ENCODE data around the gene CNTF.

CNTF gene

GRCh38 chr11:58606930-58607714, 15.3 kb upstream of the CNTF start:
- no peak for DNase-seq (ENCODE audit: low spot score)

- DNase-seq (ENCODE audit: low spot score): no peak
Measured at GRCh38 chr11:58608331-58608730, 14.1 kb upstream of the CNTF start.

GRCh38 chr11:58609723-58610122, 12.7 kb upstream of the CNTF start:
- no peak for DNase-seq (ENCODE audit: low spot score)

- no peak for DNase-seq (ENCODE audit: low spot score)
Measured at GRCh38 chr11:58613228-58613627, 9.2 kb upstream of the CNTF start.

- DNase-seq (ENCODE audit: low spot score): no peak
Measured at GRCh38 chr11:58615559-58615958, 6.9 kb upstream of the CNTF start.

- no peak for DNase-seq (ENCODE audit: low spot score)
Measured at GRCh38 chr11:58616594-58616993, 5.9 kb upstream of the CNTF start.

- DNase-seq (ENCODE audit: low spot score): peak; percentile 19
Measured at GRCh38 chr11:58617976-58618557, 4.4 kb upstream of the CNTF start.

- DNase-seq (ENCODE audit: low spot score): no peak
Measured at GRCh38 chr11:58621586-58622262, 741 bp upstream of the CNTF start.

GRCh38 chr11:58625086-58625485, 2.6 kb downstream of the CNTF start:
- DNase-seq (ENCODE audit: low spot score): no peak

GRCh38 chr11:58625826-58626460, 3.5 kb downstream of the CNTF start:
- no peak for DNase-seq (ENCODE audit: low spot score)

GRCh38 chr11:58626934-58627483, 4.5 kb downstream of the CNTF start:
- no peak for DNase-seq (ENCODE audit: low spot score)

- peak; percentile 16 for DNase-seq (ENCODE audit: low spot score)
Measured at GRCh38 chr11:58628446-58628845, 6.0 kb downstream of the CNTF start.

GRCh38 chr11:58629857-58630256, 7.4 kb downstream of the CNTF start:
- peak; percentile 60 for DNase-seq (ENCODE audit: low spot score)

GRCh38 chr11:58631378-58631777, 8.9 kb downstream of the CNTF start:
- no peak for DNase-seq (ENCODE audit: low spot score)

GRCh38 chr11:58632510-58632909, 10.0 kb downstream of the CNTF start:
- no peak for DNase-seq (ENCODE audit: low spot score)

GRCh38 chr11:58636587-58636986, 14.1 kb downstream of the CNTF start:
- DNase-seq (ENCODE audit: low spot score): no peak

- no peak for DNase-seq (ENCODE audit: low spot score)
Measured at GRCh38 chr11:58637371-58637770, 14.9 kb downstream of the CNTF start.

- no peak for DNase-seq (ENCODE audit: low spot score)
Measured at GRCh38 chr11:58639103-58639502, 16.6 kb downstream of the CNTF start.

GRCh38 chr11:58639669-58640068, 17.2 kb downstream of the CNTF start:
- no peak for DNase-seq (ENCODE audit: low spot score)

- no peak for DNase-seq (ENCODE audit: low spot score)
Measured at GRCh38 chr11:58640386-58641023, 18.0 kb downstream of the CNTF start.

GRCh38 chr11:58641341-58641740, 18.9 kb downstream of the CNTF start:
- DNase-seq (ENCODE audit: low spot score): no peak

Data from cerebellar cortex (tissue), 1 donor.